C4-2B (cell line): ENCODE data around the gene CXCL14.

Experiments used
- CTCF ChIP-seq: fragments of 450-650 bp; conservative IDR thresholded peaks from 2 replicates; pipeline ENCODE4 v1.5.1; 2017; ENCODE audit warnings: mild to moderate bottlenecking
- ZFX ChIP-seq: fragments of 450-650 bp; IDR thresholded peaks from 2 replicates; pipeline ENCODE4 v1.6.1; 2017

GRCh38 chr5:135570453-135570764 is 8.4 kb downstream of the CXCL14 start:
- TF ChIP-seq CTCF: peak; percentile 70
- no peak for TF ChIP-seq ZFX
